ENCODE measurements around the gene SUGP1. TPM values are rescaled to one million over a fixed set of nuclear protein-coding genes. Genes with fewer than 3 reads are reported as not detected.
A peak's percentile ranks its signal among the peaks of the same experiment; 100 is the strongest.

Gene SUGP1
- total RNA-seq, 1 donor from 2014 or later = 59.1 TPM

GRCh38 chr19:19342086-19343015 lies 22.0 kb upstream of the SUGP1 start:
- peaks cover 12% of the 10 kb centered on the region for H4K20me1 ChIP-seq (ENCODE audit: insufficient read depth, low read length)
- no peaks in the 10 kb centered on the region for H3K27me3 ChIP-seq (ENCODE audit: insufficient read depth, low read length)
- no peaks in the 10 kb centered on the region for H3K79me2 ChIP-seq (ENCODE audit: insufficient read depth, low read length)
- H3K36me3 Mint-ChIP-seq (ENCODE audit: low read depth, unreplicated experiment) = peaks cover 16% of the 10 kb centered on the region
- no peak overlapping the region for H3K9ac ChIP-seq (ENCODE audit: low read length)
- no peak overlapping the region for H3K27ac ChIP-seq (ENCODE audit: low read depth, low read length)
- TF ChIP-seq CTCF (IDR thresholded peaks at IDR 0.05; ENCODE audit: insufficient read depth, low read depth, low read length) (peak; percentile 66), EZH2 (IDR thresholded peaks at IDR 0.05; ENCODE audit: insufficient read depth, low read length) (no peak)
- H3K9me3 ChIP-seq (ENCODE audit: insufficient read depth, low read depth, low read length) = no peaks in the 10 kb centered on the region
- DNase-seq (ENCODE audit: low read depth) = no peak
- H3K4me2 ChIP-seq (ENCODE audit: low read length) = no peak overlapping the region
- no peaks in the 10 kb centered on the region for H3K9me3 Mint-ChIP-seq (ENCODE audit: unreplicated experiment)
- no peak overlapping the region for H3K27ac Mint-ChIP-seq (ENCODE audit: unreplicated experiment)
- H3K4me3 Mint-ChIP-seq (ENCODE audit: unreplicated experiment) = no peak overlapping the region
- no peak overlapping the region for H3K4me3 ChIP-seq (ENCODE audit: insufficient read depth, low read depth, low read length)
- peaks cover 8% of the 10 kb centered on the region for H3K4me1 ChIP-seq (ENCODE audit: insufficient read depth, low read length)
- no peaks in the 10 kb centered on the region for H3K27me3 Mint-ChIP-seq (ENCODE audit: low read depth, unreplicated experiment)
- no peak overlapping the region for H2AFZ ChIP-seq (ENCODE audit: low read depth, low read length)
- peaks cover 28% of the 10 kb centered on the region for H3K36me3 ChIP-seq (ENCODE audit: insufficient read depth, low read length)
- FAIRE-seq = no peak
- H3K4me1 Mint-ChIP-seq (ENCODE audit: low read depth, unreplicated experiment) = no peaks in the 10 kb centered on the region

GRCh38 chr19:19341026-19341425 lies 20.7 kb upstream of the SUGP1 start:
- H3K4me1 Mint-ChIP-seq (ENCODE audit: low read depth, unreplicated experiment) = no peaks in the 10 kb centered on the region
- H3K27ac Mint-ChIP-seq (ENCODE audit: unreplicated experiment) = no peak overlapping the region
- no peak overlapping the region for H3K27ac ChIP-seq (ENCODE audit: low read depth, low read length)
- H3K4me1 ChIP-seq (ENCODE audit: insufficient read depth, low read length) = peaks cover 12% of the 10 kb centered on the region
- peaks cover 12% of the 10 kb centered on the region for H4K20me1 ChIP-seq (ENCODE audit: insufficient read depth, low read length)
- no peaks in the 10 kb centered on the region for H3K9me3 ChIP-seq (ENCODE audit: insufficient read depth, low read depth, low read length)
- no peak overlapping the region for H3K4me3 ChIP-seq (ENCODE audit: insufficient read depth, low read depth, low read length)
- H3K36me3 Mint-ChIP-seq (ENCODE audit: low read depth, unreplicated experiment) = peaks cover 8% of the 10 kb centered on the region
- H3K36me3 ChIP-seq (ENCODE audit: insufficient read depth, low read length) = peaks cover 33% of the 10 kb centered on the region
- no peaks in the 10 kb centered on the region for H3K27me3 Mint-ChIP-seq (ENCODE audit: low read depth, unreplicated experiment)
- DNase-seq (ENCODE audit: low read depth) (no peak), FAIRE-seq (no peak)
- H3K9me3 Mint-ChIP-seq (ENCODE audit: unreplicated experiment) = no peaks in the 10 kb centered on the region
- no peak overlapping the region for H3K4me2 ChIP-seq (ENCODE audit: low read length)
- H3K27me3 ChIP-seq (ENCODE audit: insufficient read depth, low read length) = no peaks in the 10 kb centered on the region
- no peak overlapping the region for H3K9ac ChIP-seq (ENCODE audit: low read length)
- no peak overlapping the region for H2AFZ ChIP-seq (ENCODE audit: low read depth, low read length)
- TF ChIP-seq CTCF (IDR thresholded peaks at IDR 0.05; ENCODE audit: insufficient read depth, low read depth, low read length) = no peak
- no peak for TF ChIP-seq EZH2 (IDR thresholded peaks at IDR 0.05; ENCODE audit: insufficient read depth, low read length)
- H3K79me2 ChIP-seq (ENCODE audit: insufficient read depth, low read length) = no peaks in the 10 kb centered on the region
- no peak overlapping the region for H3K4me3 Mint-ChIP-seq (ENCODE audit: unreplicated experiment)

GRCh38 chr19:19338082-19338481 lies 17.8 kb upstream of the SUGP1 start:
- Histone ChIP-seq H3K4me3 (ENCODE audit: insufficient read depth, low read depth, low read length) (no peak overlapping the region), H3K79me2 (ENCODE audit: insufficient read depth, low read length) (peaks cover 23% of the 10 kb centered on the region), H2AFZ (ENCODE audit: low read depth, low read length) (no peak overlapping the region), H3K4me1 (ENCODE audit: insufficient read depth, low read length) (peaks cover 12% of the 10 kb centered on the region), H3K27me3 (ENCODE audit: insufficient read depth, low read length) (no peaks in the 10 kb centered on the region), H3K9me3 (ENCODE audit: insufficient read depth, low read depth, low read length) (no peaks in the 10 kb centered on the region), H3K36me3 (ENCODE audit: insufficient read depth, low read length) (peaks cover 30% of the 10 kb centered on the region), H3K4me2 (ENCODE audit: low read length) (peak overlapping the region; percentile 4), H3K9ac (ENCODE audit: low read length) (no peak overlapping the region), H4K20me1 (ENCODE audit: insufficient read depth, low read length) (peaks cover 38% of the 10 kb centered on the region), H3K27ac (ENCODE audit: low read depth, low read length) (peak overlapping the region; percentile 2)
- H3K27me3 Mint-ChIP-seq (ENCODE audit: low read depth, unreplicated experiment) = no peaks in the 10 kb centered on the region
- no peaks in the 10 kb centered on the region for H3K9me3 Mint-ChIP-seq (ENCODE audit: unreplicated experiment)
- no peak for FAIRE-seq
- H3K4me1 Mint-ChIP-seq (ENCODE audit: low read depth, unreplicated experiment) = no peaks in the 10 kb centered on the region
- H3K36me3 Mint-ChIP-seq (ENCODE audit: low read depth, unreplicated experiment) = peaks cover 10% of the 10 kb centered on the region
- no peak overlapping the region for H3K27ac Mint-ChIP-seq (ENCODE audit: unreplicated experiment)
- peak; percentile 71 for DNase-seq (ENCODE audit: low read depth)
- no peak for TF ChIP-seq EZH2 (IDR thresholded peaks at IDR 0.05; ENCODE audit: insufficient read depth, low read length)
- TF ChIP-seq CTCF (IDR thresholded peaks at IDR 0.05; ENCODE audit: insufficient read depth, low read depth, low read length) = no peak
- H3K4me3 Mint-ChIP-seq (ENCODE audit: unreplicated experiment) = no peak overlapping the region

Measured in astrocyte (in vitro differentiated cells and primary cell).